Measurements from ENCODE around the gene ADAMTSL1. TPM values are rescaled to one million over a fixed set of nuclear protein-coding genes. Genes with fewer than 3 reads are reported as not detected.

The ADAMTSL1 gene
- total RNA-seq, 6 experiments from 2014 or later = 0.73 to 2.1 (median 0.89) TPM

DNA sequence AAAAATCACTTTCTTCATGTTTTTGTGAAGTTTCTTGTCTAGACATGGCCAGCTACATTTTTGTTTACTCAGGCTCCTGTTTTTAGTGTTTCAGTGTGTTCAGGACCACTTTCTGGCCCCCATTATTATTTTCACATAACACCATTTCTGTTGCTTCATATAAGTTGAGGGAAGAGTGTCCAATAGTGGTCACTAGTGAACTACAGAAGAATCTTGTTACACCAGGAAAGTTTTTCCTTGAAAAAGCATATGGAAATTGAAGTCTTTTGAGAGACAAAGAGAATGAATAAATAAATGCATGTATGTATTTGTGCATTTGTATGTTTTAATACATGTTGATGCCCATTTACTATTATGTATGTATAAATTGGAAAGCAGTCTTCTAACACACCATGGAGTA, 3.8 kb downstream of the ADAMTSL1 start:
- Histone ChIP-seq H3K27me3 (no peaks in the 10 kb centered on the region), H3K4me3 (no peak overlapping the region), H3K36me3 (no peaks in the 10 kb centered on the region), H3K4me1 (no peaks in the 10 kb centered on the region), H3K9me3 (no peaks in the 10 kb centered on the region), H3K27ac (no peak overlapping the region)
- ATAC-seq (no peak), DNase-seq (no peak)
- intact Hi-C loops (cut with DNase I) = no loop called here
- TF ChIP-seq POLR2A (IDR thresholded peaks at IDR 0.05) (no peak), CTCF (IDR thresholded peaks at IDR 0.05) (no peak)

DNA sequence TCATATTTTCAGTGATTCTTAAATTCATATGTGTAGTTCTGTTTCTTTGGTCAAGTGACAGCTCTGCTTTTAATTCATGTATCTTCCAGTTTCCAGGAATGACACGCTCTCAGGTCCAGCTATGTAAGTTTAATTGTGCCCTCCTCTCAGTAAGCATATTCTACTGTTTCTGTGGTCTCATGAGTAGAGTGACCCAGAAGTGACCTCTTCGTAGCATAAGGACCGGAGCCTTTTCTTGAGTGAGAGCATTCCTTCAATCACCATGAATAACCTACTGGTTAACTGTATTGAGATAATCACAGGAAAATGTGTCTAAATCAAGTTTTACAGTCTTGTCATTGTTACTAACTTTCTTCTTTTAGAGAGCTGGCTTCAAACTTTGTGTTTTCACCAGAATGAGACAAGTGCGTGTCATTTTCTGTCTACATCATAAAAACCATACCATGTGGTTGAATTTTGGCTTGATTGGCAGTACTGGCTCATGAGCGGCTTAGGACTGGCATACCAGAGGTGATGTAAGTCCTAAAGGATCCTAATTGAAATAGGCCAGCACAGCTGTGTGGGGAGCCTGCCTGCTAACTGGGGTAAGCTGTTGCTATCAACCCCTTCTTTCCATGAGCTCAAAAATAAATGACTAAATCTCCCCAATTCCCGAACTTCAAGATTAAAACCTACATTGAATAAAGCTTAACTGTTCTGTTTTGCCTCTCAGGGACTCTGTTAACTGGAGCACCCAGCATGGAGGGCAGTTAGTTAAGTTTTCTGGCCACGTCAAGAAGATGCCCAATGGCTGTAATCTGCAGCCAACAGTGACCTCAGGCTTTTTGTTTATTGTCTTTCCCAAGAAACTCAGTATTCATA, 4.8 kb downstream of the ADAMTSL1 start:
- DNase-seq (no peak), ATAC-seq (no peak)
- Histone ChIP-seq H3K27me3 (no peaks in the 10 kb centered on the region), H3K27ac (no peak overlapping the region), H3K4me3 (no peak overlapping the region), H3K36me3 (no peaks in the 10 kb centered on the region), H3K9me3 (no peaks in the 10 kb centered on the region), H3K4me1 (no peaks in the 10 kb centered on the region)
- TF ChIP-seq POLR2A (IDR thresholded peaks at IDR 0.05) = no peak
- no peak for TF ChIP-seq CTCF (IDR thresholded peaks at IDR 0.05)
- intact Hi-C loops (cut with DNase I) = no loop called here
- 84% methylated on average over 7 of the region's 7 CpGs for WGBS (ENCODE audit: insufficient coverage, low coverage, low lambda C conversion rate, missing lambda C conversion rate)

GRCh38 chr9:18479405-18479804, 5.5 kb downstream of the ADAMTSL1 start:
- 66% methylated on average over 3 of the region's 3 CpGs for WGBS (ENCODE audit: insufficient coverage, low coverage, low lambda C conversion rate, missing lambda C conversion rate)
- Histone ChIP-seq H3K9me3 (no peaks in the 10 kb centered on the region), H3K27ac (no peak overlapping the region), H3K4me3 (no peak overlapping the region), H3K27me3 (no peaks in the 10 kb centered on the region), H3K36me3 (no peaks in the 10 kb centered on the region), H3K4me1 (no peaks in the 10 kb centered on the region)
- DNase-seq (no peak), ATAC-seq (no peak)
- intact Hi-C loops (cut with DNase I) = no loop called here
- TF ChIP-seq CTCF (IDR thresholded peaks at IDR 0.05) = no peak
- no peak for TF ChIP-seq POLR2A (IDR thresholded peaks at IDR 0.05)

GRCh38 chr9:18480662-18481093, 6.7 kb downstream of the ADAMTSL1 start:
- no peak overlapping the region for H3K4me3 ChIP-seq
- WGBS (ENCODE audit: insufficient coverage, low coverage, low lambda C conversion rate, missing lambda C conversion rate) = 68% methylated on average over 3 of the region's 3 CpGs
- H3K9me3 ChIP-seq = no peaks in the 10 kb centered on the region
- H3K27ac ChIP-seq = no peak overlapping the region
- ATAC-seq (no peak), DNase-seq (no peak)
- no peaks in the 10 kb centered on the region for H3K4me1 ChIP-seq
- H3K27me3 ChIP-seq = no peaks in the 10 kb centered on the region
- H3K36me3 ChIP-seq = no peaks in the 10 kb centered on the region
- TF ChIP-seq POLR2A (IDR thresholded peaks at IDR 0.05) (no peak), CTCF (IDR thresholded peaks at IDR 0.05) (no peak)
- intact Hi-C loops (cut with DNase I) = no loop called here

Data from right lobe of liver (tissue), 6 donors.